ENCODE results near the gene STX19.
"Not testable (repeated sequence)": the region's sequence is repeated elsewhere in the genome, so short reads cannot be mapped to it uniquely, and the experiment has no call there.

The STX19 gene

GRCh38 chr3:93973131-93974126 lies 55.0 kb downstream of the STX19 start, which contains the start of gene PROS1:
PROS1 (minus strand) TSS chr3:93973896; CDS start chr3:93973749, 147 bp downstream.
- peak; percentile 83 to 90 (median 85) for DNase-seq

GRCh38 chr3:93969997-93970396 lies 58.4 kb downstream of the STX19 start:
- no peak for DNase-seq

- DNase-seq = no peak
These were observed 59.0 kb downstream of the STX19 start for GRCh38 chr3:93969443-93969842.

GRCh38 chr3:93965106-93965505 lies 63.3 kb downstream of the STX19 start:
- DNase-seq = not testable (repeated sequence)
